ENCODE measurements around the gene CRYBG1. TPM values are rescaled to one million over a fixed set of nuclear protein-coding genes. Genes with fewer than 3 reads are reported as not detected.

The CRYBG1 gene
- total RNA-seq, 1 donor from 2014 or later, result 3.0 TPM

DNA sequence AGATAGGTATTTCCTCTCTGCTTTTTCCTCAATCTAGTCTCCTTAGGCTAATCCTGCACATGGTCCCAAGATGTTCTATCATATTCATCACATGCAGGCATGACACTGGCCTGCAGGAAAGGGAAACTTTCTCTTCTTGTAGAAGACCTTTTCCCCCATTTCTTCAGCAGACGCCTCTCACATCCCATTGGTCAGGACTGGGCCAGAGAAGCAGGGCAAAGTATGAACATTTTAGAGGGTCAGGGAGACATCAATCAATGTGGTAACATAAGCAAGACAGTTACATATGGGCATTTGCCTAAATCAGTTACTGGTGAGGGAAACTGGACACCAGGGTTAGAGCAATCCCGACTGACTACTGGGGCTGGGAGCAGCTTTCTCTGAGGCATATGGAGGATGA lies 90.1 kb downstream of the CRYBG1 start:
- H3K27ac Mint-ChIP-seq, result no peak overlapping the region
- no peaks in the 10 kb centered on the region for H3K9me3 Mint-ChIP-seq (ENCODE audit: low read depth)
- no peak overlapping the region for H3K4me3 Mint-ChIP-seq (ENCODE audit: low read depth)
- no peak for DNase-seq (ENCODE audit: low spot score, unreplicated experiment)
- TF ChIP-seq, protein P1, sequence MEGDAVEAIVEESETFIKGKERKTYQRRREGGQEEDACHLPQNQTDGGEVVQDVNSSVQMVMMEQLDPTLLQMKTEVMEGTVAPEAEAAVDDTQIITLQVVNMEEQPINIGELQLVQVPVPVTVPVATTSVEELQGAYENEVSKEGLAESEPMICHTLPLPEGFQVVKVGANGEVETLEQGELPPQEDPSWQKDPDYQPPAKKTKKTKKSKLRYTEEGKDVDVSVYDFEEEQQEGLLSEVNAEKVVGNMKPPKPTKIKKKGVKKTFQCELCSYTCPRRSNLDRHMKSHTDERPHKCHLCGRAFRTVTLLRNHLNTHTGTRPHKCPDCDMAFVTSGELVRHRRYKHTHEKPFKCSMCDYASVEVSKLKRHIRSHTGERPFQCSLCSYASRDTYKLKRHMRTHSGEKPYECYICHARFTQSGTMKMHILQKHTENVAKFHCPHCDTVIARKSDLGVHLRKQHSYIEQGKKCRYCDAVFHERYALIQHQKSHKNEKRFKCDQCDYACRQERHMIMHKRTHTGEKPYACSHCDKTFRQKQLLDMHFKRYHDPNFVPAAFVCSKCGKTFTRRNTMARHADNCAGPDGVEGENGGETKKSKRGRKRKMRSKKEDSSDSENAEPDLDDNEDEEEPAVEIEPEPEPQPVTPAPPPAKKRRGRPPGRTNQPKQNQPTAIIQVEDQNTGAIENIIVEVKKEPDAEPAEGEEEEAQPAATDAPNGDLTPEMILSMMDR (IDR thresholded peaks at IDR 0.05; ENCODE audit: unreplicated experiment), result no peak
- peaks cover 7% of the 10 kb centered on the region for H3K4me1 Mint-ChIP-seq (ENCODE audit: low read depth)
- H3K27me3 Mint-ChIP-seq, result no peaks in the 10 kb centered on the region
- H3K36me3 Mint-ChIP-seq (ENCODE audit: insufficient read depth), result no peaks in the 10 kb centered on the region

DNA sequence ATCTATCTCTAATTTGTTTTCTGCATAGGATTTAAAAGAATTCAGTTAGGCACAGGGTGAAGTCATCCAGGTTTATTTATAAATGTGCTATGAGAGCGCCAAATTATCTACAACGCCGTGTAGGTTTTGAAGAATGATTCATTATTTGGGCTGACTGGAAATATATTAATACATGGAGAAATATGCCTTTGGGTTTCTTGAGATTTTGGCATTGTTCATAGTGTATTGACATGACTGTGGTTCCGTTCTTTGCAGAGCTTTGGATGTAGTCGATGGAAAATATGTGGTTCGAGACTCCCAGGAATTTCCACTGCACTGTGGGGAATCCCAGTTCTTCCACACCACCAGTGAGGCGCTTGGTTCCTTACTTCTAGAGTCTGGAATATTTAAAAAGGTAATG lies 90.9 kb downstream of the CRYBG1 start:
- H3K27ac Mint-ChIP-seq, result no peak overlapping the region
- TF ChIP-seq, protein P1 (IDR thresholded peaks at IDR 0.05; ENCODE audit: unreplicated experiment), result no peak
- no peaks in the 10 kb centered on the region for H3K27me3 Mint-ChIP-seq
- H3K36me3 Mint-ChIP-seq (ENCODE audit: insufficient read depth), result no peaks in the 10 kb centered on the region
- no peak for DNase-seq (ENCODE audit: low spot score, unreplicated experiment)
- H3K4me3 Mint-ChIP-seq (ENCODE audit: low read depth), result no peak overlapping the region
- peaks cover 7% of the 10 kb centered on the region for H3K4me1 Mint-ChIP-seq (ENCODE audit: low read depth)
- H3K9me3 Mint-ChIP-seq (ENCODE audit: low read depth), result no peaks in the 10 kb centered on the region

DNA sequence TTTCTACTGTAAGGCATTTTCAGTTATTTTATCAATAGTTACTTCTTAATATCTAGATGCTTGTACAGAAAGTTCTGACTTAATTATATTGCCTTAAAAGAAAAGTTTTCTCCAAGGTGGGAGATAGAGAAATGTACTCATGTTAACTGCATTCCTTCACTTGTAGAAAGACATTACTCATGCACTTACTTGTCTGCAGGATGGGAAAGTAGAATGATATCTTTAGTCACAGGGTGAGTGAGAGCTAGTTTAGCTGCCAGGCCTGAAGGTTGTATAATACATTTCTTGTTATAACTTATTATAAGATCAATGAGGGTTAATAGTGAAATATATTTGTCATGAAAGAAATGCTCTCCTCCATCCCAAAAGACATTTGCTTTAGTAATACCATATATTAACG lies 92.1 kb downstream of the CRYBG1 start:
- TF ChIP-seq, protein P1 (IDR thresholded peaks at IDR 0.05; ENCODE audit: unreplicated experiment), result no peak
- Mint-ChIP-seq H3K27me3 (no peaks in the 10 kb centered on the region), H3K36me3 (ENCODE audit: insufficient read depth) (no peaks in the 10 kb centered on the region), H3K4me1 (ENCODE audit: low read depth) (peaks cover 2% of the 10 kb centered on the region), H3K27ac (no peak overlapping the region), H3K9me3 (ENCODE audit: low read depth) (no peaks in the 10 kb centered on the region), H3K4me3 (ENCODE audit: low read depth) (no peak overlapping the region)
- DNase-seq (ENCODE audit: low spot score, unreplicated experiment), result no peak

GRCh38 chr6:106453756-106454367 lies 93.3 kb downstream of the CRYBG1 start:
- DNase-seq (ENCODE audit: low spot score, unreplicated experiment), result no peak
- H3K27me3 Mint-ChIP-seq, result no peaks in the 10 kb centered on the region

GRCh38 chr6:106456756-106457155 lies 96.2 kb downstream of the CRYBG1 start:
- no peak overlapping the region for H3K4me3 Mint-ChIP-seq (ENCODE audit: low read depth)

More at GRCh38 chr6:106453756-106454367, 93.3 kb downstream of the CRYBG1 start:
- TF ChIP-seq, protein P1 (IDR thresholded peaks at IDR 0.05; ENCODE audit: unreplicated experiment), result no peak
- Mint-ChIP-seq H3K36me3 (ENCODE audit: insufficient read depth) (no peaks in the 10 kb centered on the region), H3K4me3 (ENCODE audit: low read depth) (no peak overlapping the region), H3K27ac (no peak overlapping the region), H3K9me3 (ENCODE audit: low read depth) (no peaks in the 10 kb centered on the region), H3K4me1 (ENCODE audit: low read depth) (peaks cover 5% of the 10 kb centered on the region)

More at GRCh38 chr6:106456756-106457155, 96.2 kb downstream of the CRYBG1 start:
- Mint-ChIP-seq H3K4me1 (ENCODE audit: low read depth) (peaks cover 5% of the 10 kb centered on the region), H3K9me3 (ENCODE audit: low read depth) (no peaks in the 10 kb centered on the region), H3K27me3 (no peaks in the 10 kb centered on the region), H3K36me3 (ENCODE audit: insufficient read depth) (no peaks in the 10 kb centered on the region), H3K27ac (no peak overlapping the region)
- no peak for DNase-seq (ENCODE audit: low spot score, unreplicated experiment)
- TF ChIP-seq, protein P1 (IDR thresholded peaks at IDR 0.05; ENCODE audit: unreplicated experiment), result no peak
